Activated CD8-positive, alpha-beta memory T cell treated with anti-CD3 and anti-CD28 coated beads for 4 hours (primary cell): Measurements from ENCODE around the gene HPSE2.

Experiments used
- DNase-seq, 2 donors: peaks; one replicate each; pipeline ENCODE4 v3.0.0-alpha.2; 2020; ENCODE audit warnings: low read depth in 2 of 2

HPSE2 gene

DNA sequence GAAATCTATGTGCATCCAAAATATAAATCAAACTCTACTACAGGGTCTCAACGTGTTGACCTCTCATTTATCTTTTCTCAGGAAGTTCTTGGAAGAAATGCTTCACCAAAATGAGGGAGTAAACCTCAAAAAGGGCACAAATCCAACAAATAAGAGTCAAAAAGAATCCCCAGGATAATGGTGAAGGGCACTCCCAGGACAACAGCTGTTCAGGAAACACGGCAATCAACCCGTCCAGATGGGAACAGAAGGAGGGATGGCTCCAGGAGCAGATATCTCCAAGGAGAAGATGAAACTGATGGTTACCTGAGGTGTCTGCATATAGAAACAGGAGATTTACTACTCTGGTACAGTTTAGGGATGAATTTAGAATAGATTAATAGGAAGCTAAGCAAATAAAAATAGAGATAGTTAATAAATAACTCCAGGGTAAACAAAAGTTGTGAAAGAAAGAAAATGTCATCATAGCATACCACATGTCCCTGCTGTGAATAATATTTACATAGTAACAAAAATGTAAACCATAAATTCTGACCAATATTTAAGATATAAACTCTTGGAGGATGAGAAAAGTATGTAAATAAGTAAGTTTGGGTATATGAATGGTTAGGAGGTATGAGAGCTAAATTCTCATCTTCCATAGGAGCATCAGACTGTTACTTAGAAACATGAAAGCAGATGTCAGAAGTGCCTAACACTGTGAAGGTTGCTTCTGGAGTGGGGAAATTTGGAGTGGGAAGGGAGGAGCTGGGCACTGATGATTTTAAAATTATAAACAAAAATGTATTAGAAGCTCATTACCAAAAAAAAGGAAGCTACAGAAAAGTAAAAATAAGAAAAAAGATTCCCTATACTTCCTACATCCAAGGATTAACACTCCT lies 551.4 kb downstream of the HPSE2 start:
- DNase-seq = no peak

GRCh38 chr10:98676895-98677294 lies 558.8 kb downstream of the HPSE2 start:
- DNase-seq = no peak

GRCh38 chr10:98675902-98676301 lies 559.8 kb downstream of the HPSE2 start:
- no peak for DNase-seq

GRCh38 chr10:98673171-98673782 lies 562.4 kb downstream of the HPSE2 start:
- no peak for DNase-seq

GRCh38 chr10:98667081-98667480 lies 568.6 kb downstream of the HPSE2 start:
- DNase-seq = no peak

DNA sequence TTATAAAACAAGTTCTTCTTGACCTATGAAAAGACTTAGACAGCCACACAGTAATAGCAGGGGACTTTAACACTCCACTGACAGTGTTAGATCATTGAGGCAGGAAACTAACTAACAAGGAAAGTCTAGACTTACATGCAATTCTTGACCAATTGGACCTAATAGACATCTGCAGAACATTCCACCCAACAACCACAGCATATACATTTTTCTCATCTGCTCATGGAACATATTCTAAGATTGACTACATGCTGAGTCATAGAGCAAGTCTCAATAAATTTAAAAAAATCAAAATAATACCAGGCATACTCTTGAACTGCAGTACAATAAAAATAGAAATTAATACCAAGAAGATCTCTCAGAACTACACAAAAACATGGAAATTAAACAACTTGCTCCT lies 569.4 kb downstream of the HPSE2 start:
- DNase-seq = no peak

GRCh38 chr10:98664329-98665042 lies 571.2 kb downstream of the HPSE2 start:
- DNase-seq = no peak

DNA sequence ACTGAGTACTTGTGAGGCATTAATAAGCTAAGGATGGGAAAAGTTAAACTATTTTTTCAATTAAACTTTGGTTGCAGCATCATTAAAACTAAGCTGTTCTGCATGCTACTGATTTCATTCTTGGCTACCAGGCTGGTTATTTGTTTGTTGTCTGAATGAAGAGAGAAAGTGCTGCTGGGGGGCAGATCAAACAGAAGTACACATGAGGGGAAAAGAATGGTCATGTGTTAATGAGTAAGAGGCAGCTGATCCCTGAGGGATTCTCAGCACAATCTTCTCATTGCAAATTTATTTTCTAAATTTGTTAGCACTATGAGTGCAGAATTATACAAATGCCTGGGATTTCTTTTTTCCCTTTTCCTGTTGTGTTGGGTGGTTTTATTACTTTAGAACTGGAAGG lies 575.7 kb downstream of the HPSE2 start:
- DNase-seq = no peak

- no peak for DNase-seq
Observed at GRCh38 chr10:98655492-98655891, 580.2 kb downstream of the HPSE2 start.

GRCh38 chr10:98649170-98649569 lies 586.5 kb downstream of the HPSE2 start:
- no peak for DNase-seq

DNA sequence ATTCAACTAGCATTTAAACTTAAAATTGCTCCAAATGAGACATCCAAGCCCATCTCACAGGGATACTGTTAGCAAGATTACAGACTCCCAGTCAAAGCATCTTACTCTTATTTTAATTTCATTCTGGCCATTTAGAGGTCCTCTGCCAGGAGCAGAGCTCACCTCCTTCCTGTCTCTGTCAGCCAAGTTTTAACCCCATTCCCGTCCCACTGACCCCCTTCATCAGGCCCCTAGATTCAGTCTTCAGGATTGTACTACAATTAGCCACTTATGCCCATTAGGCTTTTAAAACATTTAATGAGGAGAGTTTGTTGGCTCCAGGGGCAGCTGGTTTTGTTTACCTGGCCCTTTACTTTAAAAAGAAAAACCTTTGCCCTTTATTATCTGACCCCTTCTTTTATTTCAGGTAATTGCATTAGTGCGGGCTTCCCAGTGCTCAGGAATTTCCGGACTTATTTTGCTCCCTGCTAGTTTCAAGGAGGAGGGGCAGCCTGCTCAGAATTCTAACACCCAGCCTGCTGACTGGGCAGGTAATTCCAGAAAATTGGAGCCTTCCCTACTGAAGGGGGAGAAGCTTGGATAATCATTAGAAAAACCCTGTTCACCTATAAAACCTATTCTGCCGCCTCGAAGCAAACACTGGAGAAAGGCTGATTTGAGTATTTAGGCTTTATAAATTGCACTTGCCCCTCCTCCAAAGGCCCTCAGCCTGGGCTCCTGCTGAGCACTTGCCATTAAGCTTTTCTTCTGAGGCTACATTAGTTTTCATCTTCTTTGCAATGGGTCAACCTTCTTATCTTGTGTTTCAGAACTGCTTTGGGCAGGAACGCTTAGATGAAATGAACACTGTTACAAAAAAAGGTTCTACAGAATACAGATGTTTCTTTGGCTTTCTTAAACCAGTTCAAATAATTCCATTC lies 588.4 kb downstream of the HPSE2 start:
- no peak for DNase-seq

- DNase-seq = no peak
Observed at GRCh38 chr10:98644466-98644865, 591.2 kb downstream of the HPSE2 start.

GRCh38 chr10:98642281-98642680 lies 593.4 kb downstream of the HPSE2 start:
- no peak for DNase-seq

GRCh38 chr10:98638920-98639319 lies 596.7 kb downstream of the HPSE2 start:
- DNase-seq = no peak

DNA sequence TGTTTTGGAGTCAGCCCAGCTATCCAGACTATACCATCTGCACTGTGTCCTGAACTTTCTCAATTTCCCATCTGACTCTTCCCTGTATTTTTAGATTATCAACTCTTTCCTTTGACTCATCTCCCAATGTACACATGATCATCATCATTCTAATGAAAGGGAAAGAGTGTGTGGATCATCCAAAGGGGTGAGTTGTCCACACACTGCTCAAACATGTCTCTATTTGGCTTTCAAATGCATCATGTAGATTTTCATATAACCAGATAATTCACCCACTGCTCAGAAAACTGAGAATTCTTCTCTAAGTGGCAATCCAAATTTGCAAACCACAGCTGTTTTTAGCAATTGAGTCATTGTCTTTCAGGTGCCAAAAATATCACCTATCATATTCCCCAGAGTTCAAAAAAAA lies 598.7 kb downstream of the HPSE2 start:
- DNase-seq = no peak

GRCh38 chr10:98632456-98633150 lies 603.0 kb downstream of the HPSE2 start:
- DNase-seq = no peak

- DNase-seq = no peak
Observed at GRCh38 chr10:98628206-98628605, 607.4 kb downstream of the HPSE2 start.

GRCh38 chr10:98627711-98628110 lies 607.9 kb downstream of the HPSE2 start:
- DNase-seq = no peak

- DNase-seq = no peak
Observed at GRCh38 chr10:98624963-98625362, 610.7 kb downstream of the HPSE2 start.

DNA sequence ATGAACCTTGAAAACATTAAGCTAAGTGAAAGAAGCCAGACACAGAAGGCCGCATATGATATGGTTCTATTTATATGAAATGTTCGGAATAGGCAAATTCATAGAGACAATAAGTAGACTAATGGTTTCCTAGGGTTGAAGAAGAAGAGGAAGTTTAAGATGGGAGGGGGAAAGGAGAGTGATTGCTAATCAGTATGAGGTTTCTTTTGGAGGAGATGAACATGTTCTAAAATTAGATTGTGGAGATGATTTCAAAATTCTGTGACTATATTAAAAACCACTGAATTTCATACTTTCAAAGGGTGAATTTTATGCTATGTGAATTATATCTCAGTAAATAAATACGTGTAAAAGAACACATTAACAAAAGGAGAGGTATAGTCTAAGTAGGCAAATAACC lies 612.5 kb downstream of the HPSE2 start:
- DNase-seq = no peak

GRCh38 chr10:98621630-98622029 lies 614.0 kb downstream of the HPSE2 start:
- DNase-seq = no peak
